ENCODE results near the gene SMARCB1.

SMARCB1 gene

DNA sequence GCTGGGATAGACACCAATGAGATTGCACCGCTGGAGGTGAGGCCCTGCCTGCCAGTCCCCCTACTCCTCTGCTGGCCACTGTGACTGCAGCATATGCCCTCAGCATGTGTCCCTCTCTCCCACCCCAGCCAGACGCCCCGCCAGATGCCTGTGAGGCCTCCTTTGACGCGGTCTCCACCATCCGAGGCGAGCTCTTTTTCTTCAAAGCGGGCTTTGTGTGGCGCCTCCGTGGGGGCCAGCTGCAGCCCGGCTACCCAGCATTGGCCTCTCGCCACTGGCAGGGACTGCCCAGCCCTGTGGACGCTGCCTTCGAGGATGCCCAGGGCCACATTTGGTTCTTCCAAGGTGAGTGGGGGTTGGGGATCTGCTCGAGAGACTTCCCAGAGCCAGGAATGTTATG, 5.7 kb upstream of the SMARCB1 start:
- no peak for DNase-seq

- peak; percentile 26 for DNase-seq
Measured at GRCh38 chr22:23781511-23782183, 5.1 kb upstream of the SMARCB1 start.

- DNase-seq: no peak
Measured at GRCh38 chr22:23782252-23782651, 4.5 kb upstream of the SMARCB1 start.

DNA sequence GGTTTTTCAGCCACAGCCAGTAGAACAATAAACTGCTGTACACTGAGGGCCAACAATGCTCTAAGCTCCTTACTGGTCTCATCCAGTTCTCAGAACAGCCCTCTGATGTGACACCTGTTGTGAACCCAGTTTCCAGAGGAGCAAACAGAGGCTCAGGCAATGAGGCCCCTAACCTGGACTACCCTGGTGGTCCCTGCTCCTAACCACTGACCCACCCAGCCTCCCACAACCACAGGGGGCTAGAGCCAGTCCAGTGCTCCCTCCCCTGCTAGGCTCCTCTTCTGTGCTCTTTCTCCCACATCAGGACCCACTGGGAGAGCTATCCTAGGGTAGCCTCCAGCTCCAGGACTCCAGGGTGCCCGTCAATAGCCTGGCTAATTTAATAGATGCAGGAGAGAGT, 4.1 kb upstream of the SMARCB1 start:
- DNase-seq: no peak

GRCh38 chr22:23783265-23784150, 3.3 kb upstream of the SMARCB1 start:
- DNase-seq: no peak

DNA sequence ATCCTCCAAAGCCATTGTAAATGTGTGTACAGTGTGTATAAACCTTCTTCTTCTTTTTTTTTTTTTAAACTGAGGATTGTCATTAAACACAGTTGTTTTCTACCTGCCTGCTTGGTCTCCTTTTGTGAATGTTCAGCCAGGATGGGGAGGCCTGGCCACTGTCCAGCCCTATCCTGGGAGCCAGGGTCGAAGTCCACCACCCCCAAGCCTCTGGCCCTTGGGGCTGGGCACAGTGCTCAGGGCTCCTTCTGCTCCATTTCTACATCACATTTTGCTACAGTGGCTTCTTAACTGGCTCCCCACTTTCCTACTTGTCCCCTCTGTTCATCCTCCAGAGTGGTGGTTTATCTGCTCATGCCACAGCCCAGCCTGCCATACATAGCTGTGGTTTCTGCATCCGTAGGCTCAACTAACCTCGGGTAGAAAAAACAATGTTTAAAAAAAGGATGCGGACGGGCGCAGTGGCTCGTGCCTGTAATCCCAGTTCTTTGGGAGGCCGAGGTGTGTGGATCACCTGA, 2.5 kb upstream of the SMARCB1 start:
- DNase-seq: no peak

- DNase-seq: no peak
Measured at GRCh38 chr22:23786261-23786710, 480 bp upstream of the SMARCB1 start.

DNA sequence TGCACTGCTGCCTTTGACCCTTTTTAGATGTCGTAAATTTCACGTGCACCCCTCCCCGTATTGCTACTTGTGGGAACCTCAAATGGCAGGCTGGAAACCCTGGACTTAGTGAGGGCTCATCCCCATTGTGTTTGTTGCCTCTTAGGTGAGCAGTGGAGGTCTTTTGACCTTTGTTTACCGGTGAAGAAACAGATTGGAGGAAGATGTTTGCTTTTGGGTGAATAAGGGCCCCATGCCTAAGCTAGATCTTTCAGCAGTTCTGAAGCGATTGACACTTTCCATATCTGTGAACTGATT, 782 bp downstream of the SMARCB1 start:
- DNase-seq: no peak

DNA sequence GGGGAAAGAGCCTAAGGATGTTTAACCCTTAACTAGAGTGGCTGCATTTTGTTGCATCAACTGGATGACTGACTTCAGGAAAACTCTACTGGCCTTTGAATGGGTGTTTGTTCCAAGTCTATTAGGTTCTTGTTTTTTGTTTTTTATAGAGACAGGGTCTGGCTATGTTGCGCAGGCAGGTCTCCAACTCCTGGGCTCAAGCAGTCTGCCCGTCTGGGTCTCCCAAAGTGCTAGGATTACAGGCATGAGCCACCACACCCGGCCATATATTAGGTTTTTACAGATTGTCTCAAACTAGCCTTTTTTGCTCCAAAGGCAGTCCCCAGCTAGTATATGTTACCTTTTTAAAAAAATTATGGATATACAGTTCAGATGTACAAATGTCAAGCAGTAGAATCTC, 1.1 kb downstream of the SMARCB1 start:
- no peak for DNase-seq

GRCh38 chr22:23789121-23789520, 2.4 kb downstream of the SMARCB1 start:
- no peak for DNase-seq

DNA sequence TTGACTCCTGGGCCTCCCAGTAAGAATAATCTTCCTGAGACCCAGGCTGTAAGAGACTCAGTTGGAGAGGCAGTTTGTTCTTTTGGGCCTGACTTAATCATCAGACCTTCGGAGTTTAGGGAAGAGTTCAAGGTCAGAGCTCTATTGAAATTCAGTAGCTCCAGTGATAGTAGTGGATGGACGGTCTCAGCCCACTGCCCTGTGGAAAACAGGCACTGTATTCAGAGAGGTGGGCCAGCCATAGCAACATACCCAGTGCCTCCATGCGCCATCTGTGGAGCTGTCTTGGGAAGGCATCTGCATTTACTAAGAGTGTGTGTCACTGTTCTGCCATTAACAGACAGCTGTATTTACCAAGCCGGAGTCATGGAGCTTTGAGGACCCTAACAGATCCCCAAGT, 2.9 kb downstream of the SMARCB1 start:
- no peak for DNase-seq

DNA sequence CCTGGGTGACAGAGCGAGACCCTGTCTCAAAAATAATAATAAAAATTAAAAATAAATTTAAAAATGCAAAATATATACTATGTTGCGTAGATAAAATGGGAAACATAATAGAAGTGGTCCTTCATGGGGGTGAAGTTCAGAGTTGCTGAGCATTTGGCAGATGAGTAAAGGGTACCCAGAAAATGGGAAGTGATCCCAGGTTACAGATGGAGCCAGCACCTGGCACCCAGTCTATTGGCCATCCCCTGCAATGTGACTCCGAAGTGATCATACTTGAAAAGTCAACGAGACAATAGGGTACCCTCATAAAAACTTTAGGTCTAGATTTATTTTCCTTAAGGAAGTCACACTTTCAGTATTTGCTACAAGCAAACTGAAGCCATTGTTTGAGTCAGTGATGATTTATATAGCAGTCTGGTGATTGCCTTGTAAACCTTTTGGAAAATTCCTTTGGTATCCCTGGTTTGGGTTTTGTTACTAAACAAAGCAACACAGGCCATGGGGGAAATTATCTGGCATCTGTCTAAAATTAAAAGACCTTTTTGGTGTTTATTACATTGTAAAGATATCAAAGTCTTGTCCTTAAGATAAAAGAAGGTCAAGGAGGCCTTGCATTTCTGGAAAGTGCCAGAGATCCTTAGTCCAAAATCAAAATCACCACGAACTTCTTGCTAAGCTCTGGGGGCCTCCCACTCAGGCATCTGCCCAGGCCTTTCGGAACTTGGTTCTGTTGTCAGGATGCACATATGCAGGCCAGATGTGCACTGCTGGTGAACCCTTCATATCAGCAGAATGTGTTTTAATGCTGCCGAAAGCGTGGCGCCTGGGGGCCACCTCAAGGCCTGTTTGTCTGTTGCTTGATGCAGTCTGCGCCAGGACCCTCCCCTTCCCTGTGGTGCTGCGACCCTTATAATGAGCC, 4.3 kb downstream of the SMARCB1 start:
- no peak for DNase-seq

GRCh38 chr22:23791738-23792645, 5.2 kb downstream of the SMARCB1 start:
- no peak for DNase-seq

DNA sequence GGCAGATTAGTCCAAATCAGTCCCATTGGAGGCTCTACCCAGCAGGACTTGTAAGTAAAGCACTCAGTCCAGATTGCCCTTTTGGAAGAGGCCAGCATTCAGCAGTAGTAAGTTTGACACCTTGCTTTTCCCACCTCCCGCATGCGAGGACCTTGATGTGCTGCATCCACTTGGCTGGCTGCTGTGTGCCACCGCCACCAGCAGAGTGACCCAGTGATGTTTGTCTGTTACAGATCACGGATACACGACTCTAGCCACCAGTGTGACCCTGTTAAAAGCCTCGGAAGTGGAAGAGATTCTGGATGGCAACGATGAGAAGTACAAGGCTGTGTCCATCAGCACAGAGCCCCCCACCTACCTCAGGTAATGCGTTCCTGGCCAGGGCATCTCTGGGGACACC, 6.6 kb downstream of the SMARCB1 start:
- DNase-seq: no peak

- DNase-seq: no peak
Measured at GRCh38 chr22:23796461-23796860, 9.7 kb downstream of the SMARCB1 start.

GRCh38 chr22:23800297-23801237, 13.8 kb downstream of the SMARCB1 start:
- DNase-seq: no peak

- DNase-seq: no peak
Measured at GRCh38 chr22:23801238-23801821, 14.6 kb downstream of the SMARCB1 start.

DNA sequence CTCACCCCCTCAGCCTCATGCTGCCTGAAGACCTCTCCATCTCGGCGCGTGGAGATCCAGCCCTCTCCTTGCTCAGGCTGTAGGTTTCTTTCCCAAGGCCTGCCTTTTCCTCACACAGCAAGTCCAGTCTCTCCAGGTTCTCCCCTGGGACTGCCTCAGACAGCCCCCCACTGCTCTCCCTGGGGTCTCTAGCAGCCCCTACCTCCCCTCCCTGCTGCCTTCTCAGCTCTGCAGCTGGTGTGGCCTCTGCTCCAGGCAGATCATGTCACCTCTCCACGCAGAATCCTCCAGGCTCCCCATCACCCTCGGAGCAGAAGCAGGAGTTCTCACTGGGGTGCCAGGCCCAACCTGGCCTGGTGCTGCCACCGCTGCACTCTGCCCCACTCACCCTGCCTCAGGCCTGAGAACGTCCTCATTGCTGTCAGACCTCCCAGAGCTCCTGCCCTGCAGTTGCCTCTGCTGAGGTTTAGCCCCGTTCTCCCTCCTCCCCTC, 15.2 kb downstream of the SMARCB1 start:
- DNase-seq: no peak

GRCh38 chr22:23803001-23803819, 16.4 kb downstream of the SMARCB1 start:
- no peak for DNase-seq

All from GOT3 (cell line).